Ovary (tissue), 3 donors: ENCODE measurements around the gene TDG.

ENCODE experiments used
- CTCF ChIP-seq, 3 donors: fragments of 450-650 bp in 2 of 3; fragments of 200-600 bp in 1 of 3; IDR thresholded peaks; one replicate each; pipeline versions ENCODE4 v1.5.1 to v1.8.0; 2016 to 2022; ENCODE audit warnings: antibody characterized with exemption in 3 of 3, mild to moderate bottlenecking in 1 of 3
- EP300 ChIP-seq: sonication (generic); formaldehyde crosslinking; IDR thresholded peaks from one replicate; pipeline ENCODE4 v1.6.1; 2017; ENCODE audit warnings: antibody characterized with exemption
- POLR2A ChIP-seq: fragments of 450-650 bp; IDR thresholded peaks from one replicate; pipeline ENCODE4 v1.6.1; 2017; ENCODE audit warnings: antibody characterized with exemption, mild to moderate bottlenecking, moderate library complexity
- donor health status: DM: no; HTN: no; CAD: no.

- no peak for TF ChIP-seq POLR2A
- no peak for TF ChIP-seq CTCF (IDR thresholded peaks at IDR 0.05)
- TF ChIP-seq EP300, result no peak
These were observed 46.7 kb downstream of the TDG start for GRCh38 chr12:104012331-104012730.
